Lung (tissue), 12 donors: ENCODE measurements around the gene CARD18. TPM values are rescaled to one million over a fixed set of nuclear protein-coding genes. Genes with fewer than 3 reads are reported as not detected.

Source experiments
- ATAC-seq: fragments of 200-7000 bp; cut with Tn5 transposase; one replicate; pipeline ENCODE4 v1.9.1; 2020; ENCODE audit warnings: moderate number of reproducible peaks; ENCODE audit not compliant: insufficient read depth, low FRiP score
- DNase-seq, 3 donors: peaks; one replicate each; pipeline ENCODE4 v3.0.0-alpha.2; 2013 to 2017
- H3K27ac ChIP-seq, 2 donors: one replicate each; pipeline ENCODE4 v1.5.1; 2013; ENCODE audit warnings: mild to moderate bottlenecking in 2 of 2, moderate library complexity in 2 of 2, control low read depth in 1 of 2, inconsistent platforms in 1 of 2, low read depth in 1 of 2, low read length in 1 of 2
- H3K27me3 ChIP-seq, 3 donors: one replicate each; pipeline ENCODE4 v1.5.1; 2013; ENCODE audit warnings: low read length in 2 of 3; ENCODE audit not compliant: control insufficient read depth in 3 of 3, insufficient read depth in 3 of 3
- H3K36me3 ChIP-seq, 4 donors: one replicate each; pipeline ENCODE4 v1.5.1; 2013; ENCODE audit warnings: low read length in 4 of 4, mild to moderate bottlenecking in 1 of 4, moderate library complexity in 1 of 4; ENCODE audit not compliant: control insufficient read depth in 4 of 4, insufficient read depth in 4 of 4
- H3K4me1 ChIP-seq, 5 donors: one replicate each; pipeline ENCODE4 v1.5.1; 2013; ENCODE audit warnings: low read length in 5 of 5, mild to moderate bottlenecking in 2 of 5, moderate library complexity in 1 of 5; ENCODE audit not compliant: control insufficient read depth in 5 of 5, insufficient read depth in 5 of 5
- H3K4me3 ChIP-seq: one replicate; pipeline ENCODE4 v1.5.1; 2013; ENCODE audit warnings: mild to moderate bottlenecking, control low read depth, moderate library complexity
- H3K9ac ChIP-seq, 2 donors: one replicate each; pipeline ENCODE4 v1.5.1; 2013; ENCODE audit warnings: low read length in 2 of 2, control low read depth in 1 of 2; ENCODE audit not compliant: insufficient read depth in 1 of 2
- H3K9me3 ChIP-seq, 4 donors: one replicate each; pipeline ENCODE4 v1.5.1; 2013; ENCODE audit warnings: low read length in 3 of 4, mild to moderate bottlenecking in 1 of 4, moderate library complexity in 1 of 4; ENCODE audit not compliant: control insufficient read depth in 4 of 4, insufficient read depth in 3 of 4
- CTCF ChIP-seq: IDR thresholded peaks from 2 replicates; pipeline ENCODE4 v1.5.1; 2012; ENCODE audit warnings: mild to moderate bottlenecking; ENCODE audit errors: control extremely low read depth, extremely low read depth
- WGBS, 2 donors: extraction: QIAGEN DNeasy Blood & Tissue Kit; methylation state at CpG; one replicate each; pipeline ENCODE4 v1.1.7; 2013; 5-methylcytosine and 5-hydroxymethylcytosine counted together
- polyA plus RNA-seq, 2 donors: library from polyadenylated mRNA; stranded (reverse); fragments of 200-250 nt; gene quantifications; one replicate each; pipeline ENCODE4 v1.2.1, GENCODE V29; 2013
- total RNA-seq, 2 donors: library from RNA; depleted of rRNA in 1 of 2; stranded (reverse); fragments of >200 nt in 1 of 2; gene quantifications; one replicate each; pipeline ENCODE4 v1.2.1, GENCODE V29; 2014 to 2021
- donor health status: control.
- donor health status: control.
- donor health status: Bipolar disorder and iron deficiency.
- donor health status: healthy.
- donor health status: DM: yes; HTN: yes; CAD: no.

Gene CARD18
- total and polyA plus RNA-seq, 4 donors: not detected

- 72 to 90% methylated on average over 2 of the region's 2 CpGs for WGBS, 2 donors
- no peaks in the 10 kb centered on the region for H3K36me3 ChIP-seq
- no peaks in the 10 kb centered on the region for H3K4me1 ChIP-seq
- H3K4me3 ChIP-seq: no peak overlapping the region
- no peak overlapping the region for H3K9ac ChIP-seq
- DNase-seq (no peak), ATAC-seq (no peak)
- no peak for TF ChIP-seq CTCF
- no peaks in the 10 kb centered on the region for H3K9me3 ChIP-seq
- H3K27me3 ChIP-seq: no peaks in the 10 kb centered on the region
- no peak overlapping the region for H3K27ac ChIP-seq
Measured at GRCh38 chr11:105144887-105145286, 5.3 kb upstream of the CARD18 start.

- DNase-seq: peak in 1 of 3 donors; percentile 3
- Histone ChIP-seq H3K27me3 (no peaks in the 10 kb centered on the region), H3K9ac (no peak overlapping the region), H3K4me1 (no peaks in the 10 kb centered on the region), H3K9me3 (no peaks in the 10 kb centered on the region), H3K36me3 (no peaks in the 10 kb centered on the region), H3K4me3 (no peak overlapping the region), H3K27ac (no peak overlapping the region)
- 60 to 89% methylated on average over 1 of the region's 1 CpG for WGBS, 2 donors
- no peak for TF ChIP-seq CTCF
- ATAC-seq: no peak
Measured at GRCh38 chr11:105142167-105142566, 2.6 kb upstream of the CARD18 start.

GRCh38 chr11:105137286-105137685, 2.3 kb downstream of the CARD18 start:
- no peak overlapping the region for H3K4me3 ChIP-seq
- no peaks in the 10 kb centered on the region for H3K9me3 ChIP-seq
- H3K27ac ChIP-seq: no peak overlapping the region
- H3K27me3 ChIP-seq: no peaks in the 10 kb centered on the region
- H3K4me1 ChIP-seq: no peaks in the 10 kb centered on the region
- TF ChIP-seq CTCF: no peak
- 84 to 85% methylated on average over 1 of the region's 1 CpG for WGBS, 2 donors
- H3K9ac ChIP-seq: no peak overlapping the region
- no peaks in the 10 kb centered on the region for H3K36me3 ChIP-seq
- peak in 1 of 3 donors; percentile 3 for DNase-seq
- no peak for ATAC-seq

- Histone ChIP-seq H3K9me3 (no peaks in the 10 kb centered on the region), H3K27me3 (no peaks in the 10 kb centered on the region), H3K4me3 (no peak overlapping the region), H3K27ac (no peak overlapping the region), H3K9ac (no peak overlapping the region), H3K4me1 (no peaks in the 10 kb centered on the region), H3K36me3 (no peaks in the 10 kb centered on the region)
- ATAC-seq (no peak), DNase-seq (no peak)
- 82 to 92% methylated on average over 4 of the region's 4 CpGs for WGBS, 2 donors
- no peak for TF ChIP-seq CTCF
Measured at GRCh38 chr11:105135883-105136282, 3.7 kb downstream of the CARD18 start.
